Adrenal gland (tissue), 12 donors: ENCODE results near the gene MYH7. TPM values are rescaled to one million over a fixed set of nuclear protein-coding genes. Genes with fewer than 3 reads are reported as not detected.

ENCODE experiments used
- DNase-seq, 7 donors: peaks; one replicate each; pipeline ENCODE4 v3.0.0-alpha.2; 2019 to 2020
- H3K27ac ChIP-seq, 5 donors: fragments of 200-600 bp; sonication (generic) in 4 of 5; 1 replicate in 3 of 5; 2 replicates in 2 of 5; pipeline versions ENCODE4 v1.5.1 to v1.8.0; 2016 to 2020; ENCODE audit warnings: mild to moderate bottlenecking in 1 of 5
- H3K27me3 ChIP-seq: fragments of 200-600 bp; 2 replicates; pipeline ENCODE4 v1.8.0; 2021
- H3K36me3 ChIP-seq, 2 donors: fragments of 200-600 bp; replicated peaks in 1 of 2; 1 replicate in 1 of 2; 2 replicates in 1 of 2; pipeline versions ENCODE4 v1.5.1 to v1.8.0; 2018 to 2022
- H3K4me1 ChIP-seq, 2 donors: fragments of 200-600 bp; replicated peaks in 1 of 2; 1 replicate in 1 of 2; 2 replicates in 1 of 2; pipeline versions ENCODE4 v1.5.1 to v1.8.0; 2018 to 2021
- H3K4me3 ChIP-seq, 4 donors: fragments of 200-600 bp; sonication (generic) in 3 of 4; one replicate each; pipeline ENCODE4 v1.5.1; 2016 to 2018
- H3K9me3 ChIP-seq, 3 donors: fragments of 200-600 bp; sonication (generic) in 1 of 3; replicated peaks in 1 of 3; 1 replicate in 2 of 3; 2 replicates in 1 of 3; pipeline versions ENCODE4 v1.5.1 to v1.8.0; 2016 to 2021
- POLR2A ChIP-seq, 2 donors: fragments of 450-650 bp; IDR thresholded peaks; one replicate each; pipeline ENCODE4 v1.6.1; 2017; ENCODE audit warnings: antibody characterized with exemption in 2 of 2, mild to moderate bottlenecking in 2 of 2, moderate library complexity in 1 of 2
- WGBS, 4 donors: extraction: QIAGEN DNeasy Blood & Tissue Kit in 2 of 4; methylation state at CpG; one replicate each; pipeline versions ENCODE4 v1.1.5 to v1.1.7; 2013 to 2017; 5-methylcytosine and 5-hydroxymethylcytosine counted together
- intact Hi-C, 2 donors: fragments of 100-400 bp; cut with DNase I; formaldehyde crosslinking; loops; one replicate each; pipeline versions ENCODE4 v1.14.1 to v1.15.0; 2022 to 2023
- polyA plus RNA-seq, 3 donors: library from polyadenylated mRNA; stranded (reverse); fragments of 200-250 nt in 2 of 3; fragments of 350-450 nt in 1 of 3; fragmentation: Illumina TruSeq in 1 of 3; extraction: RNeasy Lipid Tissue Mini Kit (QIAGEN cat#74804) in 1 of 3; gene quantifications; one replicate each; pipeline ENCODE4 v1.2.3, GENCODE V29; 2013 to 2014
- total RNA-seq, 9 donors: library from RNA; depleted of rRNA in 4 of 9; stranded (reverse); fragments of >200 nt in 4 of 9; fragments of 120-200 nt in 1 of 9; fragmentation: NEBNext Ultra II Directional in 1 of 9; extraction: Animal tissue kit (Norgen Biotek cat#: 25700) in 1 of 9; gene quantifications; one replicate each; pipeline versions ENCODE4 v1.1.0 to v1.2.4, GENCODE V29; 2013 to 2023
- TF ChIP-seq, protein P1 (sequence below), 6 experiments: fragments of 450-650 bp in 4 of 6; fragments of 200-600 bp in 2 of 6; sonication (generic) in 1 of 6; IDR thresholded peaks; 1 replicate in 5 of 6; 2 replicates in 1 of 6; pipeline versions ENCODE4 v1.5.1 to v1.8.0; 2016 to 2021; ENCODE audit warnings: antibody characterized with exemption in 6 of 6, mild to moderate bottlenecking in 2 of 6, moderate library complexity in 1 of 6
- donor health status: healthy with polysubstance abuse.
- donor health status: Bipolar disorder and iron deficiency.
- donor health status: DM: yes; HTN: yes; CAD: no.
- donor health status: DM: no; HTN: no; CAD: no.
- donor health status: DM: no; HTN: no; CAD: no.
- donor health status: DM: yes; HTN: yes; CAD: no.

MYH7 gene
- total and polyA plus RNA-seq, 12 donors: 0.06 to 7.1 (median 0.64) TPM; not detected in 4

- intact Hi-C loops: no loop called here
- H3K4me3 ChIP-seq: no peak overlapping the region
- peak in 1 of 7 donors; percentile 5 for DNase-seq
- H3K27ac ChIP-seq: no peak overlapping the region
- no peaks in the 10 kb centered on the region for H3K9me3 ChIP-seq
- TF ChIP-seq, protein P1, sequence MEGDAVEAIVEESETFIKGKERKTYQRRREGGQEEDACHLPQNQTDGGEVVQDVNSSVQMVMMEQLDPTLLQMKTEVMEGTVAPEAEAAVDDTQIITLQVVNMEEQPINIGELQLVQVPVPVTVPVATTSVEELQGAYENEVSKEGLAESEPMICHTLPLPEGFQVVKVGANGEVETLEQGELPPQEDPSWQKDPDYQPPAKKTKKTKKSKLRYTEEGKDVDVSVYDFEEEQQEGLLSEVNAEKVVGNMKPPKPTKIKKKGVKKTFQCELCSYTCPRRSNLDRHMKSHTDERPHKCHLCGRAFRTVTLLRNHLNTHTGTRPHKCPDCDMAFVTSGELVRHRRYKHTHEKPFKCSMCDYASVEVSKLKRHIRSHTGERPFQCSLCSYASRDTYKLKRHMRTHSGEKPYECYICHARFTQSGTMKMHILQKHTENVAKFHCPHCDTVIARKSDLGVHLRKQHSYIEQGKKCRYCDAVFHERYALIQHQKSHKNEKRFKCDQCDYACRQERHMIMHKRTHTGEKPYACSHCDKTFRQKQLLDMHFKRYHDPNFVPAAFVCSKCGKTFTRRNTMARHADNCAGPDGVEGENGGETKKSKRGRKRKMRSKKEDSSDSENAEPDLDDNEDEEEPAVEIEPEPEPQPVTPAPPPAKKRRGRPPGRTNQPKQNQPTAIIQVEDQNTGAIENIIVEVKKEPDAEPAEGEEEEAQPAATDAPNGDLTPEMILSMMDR (IDR thresholded peaks at IDR 0.05): no peak
- TF ChIP-seq POLR2A (IDR thresholded peaks at IDR 0.05): no peak
- no peaks in the 10 kb centered on the region for H3K4me1 ChIP-seq
- WGBS, 4 donors: 79 to 86% (median 81%) methylated on average over 17 of the region's 17 CpGs
- no peaks in the 10 kb centered on the region for H3K36me3 ChIP-seq
- H3K27me3 ChIP-seq: no peaks in the 10 kb centered on the region
Observed at GRCh38 chr14:23432102-23432925, 3.1 kb downstream of the MYH7 start.

GRCh38 chr14:23431486-23431885 is 4.0 kb downstream of the MYH7 start:
- intact Hi-C loops: no loop called here
- Histone ChIP-seq H3K36me3 (no peaks in the 10 kb centered on the region), H3K9me3 (no peaks in the 10 kb centered on the region), H3K27ac (peak overlapping the region in 1 of 5 donors; percentile 47), H3K4me3 (no peak overlapping the region), H3K4me1 (no peaks in the 10 kb centered on the region), H3K27me3 (no peaks in the 10 kb centered on the region)
- DNase-seq: peak in 1 of 7 donors; percentile 1
- TF ChIP-seq, protein P1 (IDR thresholded peaks at IDR 0.05): no peak
- TF ChIP-seq POLR2A (IDR thresholded peaks at IDR 0.05): no peak
- 57 to 77% (median 65%) methylated on average over 7 to 10 of the region's 10 CpGs for WGBS, 4 donors

GRCh38 chr14:23430723-23431085 is 4.8 kb downstream of the MYH7 start:
- WGBS, 4 donors: 14 to 75% (median 46%) methylated on average over 1 to 2 of the region's 2 CpGs
- Histone ChIP-seq H3K9me3 (no peaks in the 10 kb centered on the region), H3K36me3 (no peaks in the 10 kb centered on the region), H3K27me3 (no peaks in the 10 kb centered on the region), H3K4me1 (no peaks in the 10 kb centered on the region), H3K27ac (peak overlapping the region in 1 of 5 donors; percentile 62), H3K4me3 (no peak overlapping the region)
- DNase-seq: peak in 5 of 7 donors; percentile 7 to 80 (median 22)
- TF ChIP-seq POLR2A (IDR thresholded peaks at IDR 0.05): no peak
- TF ChIP-seq, protein P1 (IDR thresholded peaks at IDR 0.05): no peak
- intact Hi-C loops: no loop called here

DNA sequence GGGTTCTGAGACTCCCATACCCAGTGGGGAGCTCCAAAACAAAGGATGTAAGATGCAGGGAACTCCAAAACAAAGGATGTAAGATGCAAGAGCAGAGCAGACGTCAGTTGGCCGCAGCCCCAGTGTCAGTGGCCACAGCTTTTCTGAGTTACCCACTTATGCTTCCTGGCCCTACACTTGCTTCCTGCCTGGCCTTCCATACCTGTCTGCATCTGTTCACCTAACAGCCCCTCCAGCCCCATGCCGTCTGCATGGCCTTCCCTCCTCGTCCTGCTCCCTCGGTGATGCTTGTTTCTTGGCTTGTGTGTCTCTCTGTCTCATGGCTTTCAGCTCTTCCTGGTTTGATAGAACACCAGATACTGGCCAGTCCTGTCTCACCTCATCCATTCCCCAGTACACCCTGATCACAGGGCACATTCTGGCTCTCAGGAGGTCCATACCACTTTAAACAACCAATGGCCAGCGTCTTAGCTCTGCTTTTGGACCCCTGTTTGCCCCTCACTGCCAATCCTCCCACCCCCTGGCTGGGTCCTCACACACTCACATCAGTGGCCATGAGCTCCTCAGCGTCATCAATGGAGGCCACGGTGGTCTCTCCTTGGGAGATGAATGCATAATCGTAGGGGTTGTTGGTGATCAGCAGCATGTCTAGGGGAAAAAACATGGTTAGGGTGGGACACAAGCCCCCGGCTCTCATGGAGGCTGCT is 5.3 kb downstream of the MYH7 start:
- intact Hi-C loops: no loop called here
- H3K4me1 ChIP-seq: no peaks in the 10 kb centered on the region
- DNase-seq: peak in 1 of 7 donors; percentile 7
- H3K27ac ChIP-seq: peak overlapping the region in 1 of 5 donors; percentile 62
- TF ChIP-seq, protein P1 (IDR thresholded peaks at IDR 0.05): no peak
- no peak for TF ChIP-seq POLR2A (IDR thresholded peaks at IDR 0.05)
- no peak overlapping the region for H3K4me3 ChIP-seq
- no peaks in the 10 kb centered on the region for H3K36me3 ChIP-seq
- H3K27me3 ChIP-seq: no peaks in the 10 kb centered on the region
- H3K9me3 ChIP-seq: no peaks in the 10 kb centered on the region
- WGBS, 4 donors: 77 to 80% (median 77%) methylated on average over 9 to 10 of the region's 10 CpGs
